Cardiac muscle cell (in vitro differentiated cells and primary cell): ENCODE measurements around the gene SHTN1. TPM values are rescaled to one million over a fixed set of nuclear protein-coding genes. Genes with fewer than 3 reads are reported as not detected.

Experiments
- DNase-seq, 2 donors: peaks; one replicate each; pipeline versions ENCODE4 v3.0.0 to v3.0.0-alpha.2; 2010 to 2017; ENCODE audit warnings: low read depth in 1 of 2, low spot score in 1 of 2
- H3K27ac ChIP-seq: fragments of 200-600 bp; sonication (generic); 2 replicates; pipeline ENCODE4 v1.5.1; 2016
- H3K27me3 ChIP-seq: fragments of 200-600 bp; sonication (generic); 2 replicates; pipeline ENCODE4 v1.6.0; 2016; ENCODE audit warnings: control low read depth
- H3K36me3 ChIP-seq: fragments of 200-600 bp; sonication (generic); 2 replicates; pipeline ENCODE4 v1.5.1; 2016; ENCODE audit warnings: control low read depth
- H3K4me1 ChIP-seq: fragments of 200-600 bp; sonication (generic); 2 replicates; pipeline ENCODE4 v1.8.1; 2017; ENCODE audit warnings: low read depth, mild to moderate bottlenecking, mixed run types
- H3K4me3 ChIP-seq: fragments of 200-600 bp; sonication (generic); 2 replicates; pipeline ENCODE4 v1.5.1; 2016; ENCODE audit warnings: mild to moderate bottlenecking
- H3K9me3 ChIP-seq: fragments of 200-600 bp; sonication (generic); 2 replicates; pipeline ENCODE4 v1.5.1; 2017; ENCODE audit warnings: low read depth, mild to moderate bottlenecking, control low read depth
- CTCF ChIP-seq: IDR thresholded peaks from 2 replicates; pipeline ENCODE4 v1.5.1; 2012; ENCODE audit warnings: low read depth, mild to moderate bottlenecking, low read length
- polyA plus RNA-seq: library from polyadenylated mRNA; unstranded; fragments of >200 nt; fragmentation: Nextera tagmentation; extraction: Ambion mirVana; gene quantifications from 2 replicates; pipeline ENCODE4 v1.2.1, GENCODE V29; 2016
- total RNA-seq: library from RNA; depleted of rRNA; stranded (reverse); fragments of >200 nt; gene quantifications from 2 replicates; pipeline ENCODE4 v1.2.3, GENCODE V29; 2016

The SHTN1 gene
- total and polyA plus RNA-seq, 2 experiments from 2014 or later = 2.9 to 4.1 TPM

DNA sequence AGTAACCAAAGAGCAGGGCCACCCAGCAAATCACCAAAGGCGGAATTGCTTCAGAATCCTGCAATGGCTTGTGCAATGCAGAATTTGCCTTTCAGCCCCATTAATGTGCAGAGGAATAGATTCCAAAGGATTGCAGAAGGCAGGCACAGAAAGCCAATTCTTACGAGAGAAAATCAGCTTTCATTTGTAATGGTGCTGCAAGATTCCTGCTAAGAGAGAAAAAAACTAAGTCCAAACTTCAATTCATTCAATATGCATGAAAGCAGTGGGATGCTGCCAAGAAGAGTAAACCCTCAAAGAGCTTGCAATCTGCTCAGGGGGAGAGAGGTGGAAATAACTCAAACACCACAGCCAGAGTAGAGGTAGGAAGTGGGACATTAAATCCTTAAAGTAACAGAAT lies 85.3 kb downstream of the SHTN1 start:
- no peaks in the 10 kb centered on the region for H3K27me3 ChIP-seq
- peaks cover 5% of the 10 kb centered on the region for H3K4me1 ChIP-seq
- H3K9me3 ChIP-seq = no peaks in the 10 kb centered on the region
- no peaks in the 10 kb centered on the region for H3K36me3 ChIP-seq
- DNase-seq = no peak
- no peak overlapping the region for H3K4me3 ChIP-seq
- H3K27ac ChIP-seq = no peak overlapping the region
- TF ChIP-seq CTCF = no peak

GRCh38 chr10:116919164-116919563 lies 85.8 kb downstream of the SHTN1 start:
- Histone ChIP-seq H3K27ac (no peak overlapping the region), H3K4me3 (no peak overlapping the region), H3K27me3 (no peaks in the 10 kb centered on the region), H3K36me3 (no peaks in the 10 kb centered on the region), H3K4me1 (peaks cover 5% of the 10 kb centered on the region), H3K9me3 (no peaks in the 10 kb centered on the region)
- no peak for DNase-seq
- no peak for TF ChIP-seq CTCF

DNA sequence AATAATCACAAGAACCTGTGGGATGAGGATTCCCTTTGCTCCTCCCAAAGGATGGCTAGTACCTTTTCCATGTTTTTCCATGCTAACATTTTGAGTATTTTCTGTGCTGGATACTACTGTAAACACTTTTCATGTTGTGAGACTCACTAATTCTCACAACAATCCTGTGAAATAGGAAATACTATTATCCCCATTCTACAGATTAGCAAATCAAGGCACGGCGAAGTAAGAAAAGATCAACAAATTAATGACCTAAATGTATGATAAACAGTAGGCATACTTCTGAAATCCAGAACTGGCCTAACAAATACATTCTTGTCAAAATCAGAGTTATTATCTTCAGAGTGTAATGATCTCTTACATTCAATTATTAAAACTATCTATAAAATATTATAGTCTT lies 86.4 kb downstream of the SHTN1 start:
- Histone ChIP-seq H3K9me3 (no peaks in the 10 kb centered on the region), H3K4me3 (no peak overlapping the region), H3K27me3 (no peaks in the 10 kb centered on the region)

DNA sequence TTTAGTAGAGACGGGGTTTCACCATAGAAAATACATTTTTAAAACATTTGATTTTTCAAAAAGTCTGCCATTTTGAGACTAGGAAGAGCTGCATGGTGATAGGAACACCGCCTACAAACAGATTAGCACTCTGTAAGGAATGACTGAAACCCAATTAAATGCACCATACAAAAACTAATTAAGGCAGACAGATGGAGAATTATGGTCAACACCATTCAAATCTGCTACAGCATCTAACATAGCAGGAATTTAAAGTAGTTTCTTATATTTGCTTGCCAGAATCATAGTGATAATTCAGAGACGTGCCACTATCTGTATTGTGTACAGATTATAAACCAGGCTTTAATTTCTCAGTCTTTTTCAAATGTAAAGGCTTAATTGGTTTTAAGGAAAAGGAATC lies 87.5 kb downstream of the SHTN1 start:
- H3K9me3 ChIP-seq = no peaks in the 10 kb centered on the region
- H3K27me3 ChIP-seq = no peaks in the 10 kb centered on the region

More for the DNA sequence above, 86.4 kb downstream of the SHTN1 start:
- Histone ChIP-seq H3K27ac (no peak overlapping the region), H3K36me3 (no peaks in the 10 kb centered on the region), H3K4me1 (peaks cover 5% of the 10 kb centered on the region)
- no peak for TF ChIP-seq CTCF
- no peak for DNase-seq

GRCh38 chr10:116915340-116915739 lies 89.6 kb downstream of the SHTN1 start:
- H3K27ac ChIP-seq = no peak overlapping the region
- TF ChIP-seq CTCF = no peak
- peaks cover 5% of the 10 kb centered on the region for H3K4me1 ChIP-seq
- no peak overlapping the region for H3K4me3 ChIP-seq
- no peaks in the 10 kb centered on the region for H3K36me3 ChIP-seq
- no peaks in the 10 kb centered on the region for H3K9me3 ChIP-seq
- DNase-seq = no peak
- no peaks in the 10 kb centered on the region for H3K27me3 ChIP-seq

More for the DNA sequence above, 87.5 kb downstream of the SHTN1 start:
- Histone ChIP-seq H3K4me1 (peaks cover 5% of the 10 kb centered on the region), H3K27ac (no peak overlapping the region), H3K4me3 (no peak overlapping the region), H3K36me3 (no peaks in the 10 kb centered on the region)
- TF ChIP-seq CTCF = no peak
- no peak for DNase-seq

GRCh38 chr10:116913695-116914094 lies 91.3 kb downstream of the SHTN1 start:
- H3K4me1 ChIP-seq = no peaks in the 10 kb centered on the region
- H3K27me3 ChIP-seq = no peaks in the 10 kb centered on the region
- no peaks in the 10 kb centered on the region for H3K36me3 ChIP-seq
- DNase-seq = no peak
- TF ChIP-seq CTCF = no peak
- H3K27ac ChIP-seq = no peak overlapping the region
- H3K4me3 ChIP-seq = no peak overlapping the region
- H3K9me3 ChIP-seq = no peaks in the 10 kb centered on the region
